Mesothelial cell of epicardium (in vitro differentiated cells): ENCODE measurements around the gene MESP2. TPM values are rescaled to one million over a fixed set of nuclear protein-coding genes. Genes with fewer than 3 reads are reported as not detected.

Experiments used
- DNase-seq, 2 experiments: peaks; one replicate each; pipeline ENCODE4 v3.0.0; 2021; ENCODE audit warnings: low spot score in 2 of 2; ENCODE audit not compliant: unreplicated experiment in 2 of 2
- H3K27ac Mint-ChIP-seq: 2 replicates; pipeline ENCODE4 v1.8.0; 2021; ENCODE audit warnings: mixed read lengths
- H3K27me3 Mint-ChIP-seq: 2 replicates; pipeline ENCODE4 v1.8.0; 2021; ENCODE audit warnings: low read depth, mixed read lengths
- H3K36me3 Mint-ChIP-seq: 2 replicates; pipeline ENCODE4 v1.8.0; 2021; ENCODE audit warnings: mixed read lengths
- H3K4me1 Mint-ChIP-seq: 2 replicates; pipeline ENCODE4 v1.8.0; 2021; ENCODE audit warnings: mixed read lengths
- H3K4me3 Mint-ChIP-seq: 2 replicates; pipeline ENCODE4 v1.8.0; 2021; ENCODE audit warnings: mild to moderate bottlenecking, moderate library complexity, mixed read lengths
- H3K9me3 Mint-ChIP-seq: 2 replicates; pipeline ENCODE4 v1.8.0; 2021; ENCODE audit warnings: mixed read lengths
- total RNA-seq: library from RNA; stranded (reverse); gene quantifications from 3 replicates; pipeline ENCODE4 v1.2.1, GENCODE V29; 2021
- TF ChIP-seq, protein P1 (sequence below): fragments of 200-600 bp; sonication (generic); IDR thresholded peaks from one replicate; pipeline ENCODE4 v1.5.0; 2021; ENCODE audit warnings: antibody characterized with exemption; ENCODE audit not compliant: unreplicated experiment

Gene MESP2
- total RNA-seq, 1 donor from 2014 or later, result 0.29 TPM

DNA sequence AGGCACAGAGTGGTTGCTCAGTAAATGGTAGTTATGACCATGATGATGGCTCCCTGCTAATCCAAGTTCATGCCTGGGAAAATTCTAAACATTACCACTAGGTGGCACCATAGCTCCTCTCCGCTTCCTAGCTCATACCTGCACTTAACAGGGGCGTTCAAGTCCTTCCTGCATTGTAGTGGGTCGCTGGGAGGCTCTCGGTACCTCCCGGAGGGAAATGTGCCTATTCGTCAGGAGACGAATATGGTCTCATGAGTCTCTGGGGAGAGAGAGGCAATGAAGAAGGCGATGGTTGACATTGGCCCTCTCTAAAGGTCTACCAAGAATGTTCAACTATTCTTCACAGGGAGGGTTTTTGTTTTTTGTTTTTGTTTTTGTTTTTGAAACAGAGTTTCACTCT is 36.0 kb upstream of the MESP2 start:
- Mint-ChIP-seq H3K27me3 (peaks cover 18% of the 10 kb centered on the region), H3K4me3 (peak overlapping the region; percentile 42), H3K36me3 (no peaks in the 10 kb centered on the region), H3K9me3 (no peaks in the 10 kb centered on the region), H3K27ac (no peak overlapping the region), H3K4me1 (peaks cover 4% of the 10 kb centered on the region)
- TF ChIP-seq, protein P1, sequence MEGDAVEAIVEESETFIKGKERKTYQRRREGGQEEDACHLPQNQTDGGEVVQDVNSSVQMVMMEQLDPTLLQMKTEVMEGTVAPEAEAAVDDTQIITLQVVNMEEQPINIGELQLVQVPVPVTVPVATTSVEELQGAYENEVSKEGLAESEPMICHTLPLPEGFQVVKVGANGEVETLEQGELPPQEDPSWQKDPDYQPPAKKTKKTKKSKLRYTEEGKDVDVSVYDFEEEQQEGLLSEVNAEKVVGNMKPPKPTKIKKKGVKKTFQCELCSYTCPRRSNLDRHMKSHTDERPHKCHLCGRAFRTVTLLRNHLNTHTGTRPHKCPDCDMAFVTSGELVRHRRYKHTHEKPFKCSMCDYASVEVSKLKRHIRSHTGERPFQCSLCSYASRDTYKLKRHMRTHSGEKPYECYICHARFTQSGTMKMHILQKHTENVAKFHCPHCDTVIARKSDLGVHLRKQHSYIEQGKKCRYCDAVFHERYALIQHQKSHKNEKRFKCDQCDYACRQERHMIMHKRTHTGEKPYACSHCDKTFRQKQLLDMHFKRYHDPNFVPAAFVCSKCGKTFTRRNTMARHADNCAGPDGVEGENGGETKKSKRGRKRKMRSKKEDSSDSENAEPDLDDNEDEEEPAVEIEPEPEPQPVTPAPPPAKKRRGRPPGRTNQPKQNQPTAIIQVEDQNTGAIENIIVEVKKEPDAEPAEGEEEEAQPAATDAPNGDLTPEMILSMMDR, result peak; percentile 93
- DNase-seq, result peak in 1 of 2 experiments; percentile 69

DNA sequence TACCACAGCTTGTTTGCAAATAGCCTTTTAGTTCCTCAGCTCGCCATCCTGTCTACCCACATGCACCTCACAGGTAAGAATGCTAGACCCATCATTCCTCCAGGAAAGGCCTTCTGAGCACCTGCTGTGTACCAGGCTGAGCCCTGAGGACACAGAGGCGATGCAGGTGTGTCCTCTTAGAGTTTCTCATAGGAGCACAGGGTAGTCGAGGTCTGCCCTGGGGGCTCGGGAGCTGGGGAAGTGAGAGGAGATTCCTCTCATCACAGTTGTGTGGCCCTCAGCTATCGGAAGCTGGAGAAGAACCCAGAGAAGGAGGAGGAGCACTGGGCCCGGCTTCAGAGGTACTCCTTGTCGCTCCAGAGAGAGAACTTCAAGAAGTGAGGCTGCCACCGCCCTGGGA is 33.1 kb upstream of the MESP2 start:
- H3K36me3 Mint-ChIP-seq, result no peaks in the 10 kb centered on the region
- no peak overlapping the region for H3K27ac Mint-ChIP-seq
- TF ChIP-seq, protein P1, result no peak
- no peak overlapping the region for H3K4me3 Mint-ChIP-seq
- no peaks in the 10 kb centered on the region for H3K9me3 Mint-ChIP-seq
- peaks cover 2% of the 10 kb centered on the region for H3K4me1 Mint-ChIP-seq
- H3K27me3 Mint-ChIP-seq, result peaks cover 7% of the 10 kb centered on the region
- DNase-seq, result no peak

DNA sequence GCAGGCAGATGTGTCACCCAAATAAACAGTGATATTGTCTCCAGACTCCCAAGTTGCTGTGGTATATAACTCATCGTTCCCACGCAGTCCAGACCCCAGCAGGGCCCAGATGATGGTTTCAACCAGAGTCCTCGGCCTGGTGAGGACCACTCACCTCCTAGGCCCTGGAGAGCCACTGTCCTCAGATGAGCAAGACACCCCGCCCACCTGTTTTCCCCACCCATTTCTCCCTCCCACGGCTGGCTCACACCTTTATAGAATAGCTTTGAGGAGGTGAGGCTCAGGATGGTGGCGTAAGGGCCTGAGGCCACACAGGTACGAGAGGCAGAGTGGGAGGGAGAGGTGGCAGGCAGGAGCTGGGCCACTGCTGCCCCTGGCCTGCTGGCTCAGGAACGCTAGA is 32.5 kb upstream of the MESP2 start:
- Mint-ChIP-seq H3K9me3 (no peaks in the 10 kb centered on the region), H3K36me3 (no peaks in the 10 kb centered on the region), H3K4me1 (peaks cover 2% of the 10 kb centered on the region), H3K27me3 (peaks cover 7% of the 10 kb centered on the region), H3K4me3 (no peak overlapping the region), H3K27ac (no peak overlapping the region)
- TF ChIP-seq, protein P1, result no peak
- no peak for DNase-seq

DNA sequence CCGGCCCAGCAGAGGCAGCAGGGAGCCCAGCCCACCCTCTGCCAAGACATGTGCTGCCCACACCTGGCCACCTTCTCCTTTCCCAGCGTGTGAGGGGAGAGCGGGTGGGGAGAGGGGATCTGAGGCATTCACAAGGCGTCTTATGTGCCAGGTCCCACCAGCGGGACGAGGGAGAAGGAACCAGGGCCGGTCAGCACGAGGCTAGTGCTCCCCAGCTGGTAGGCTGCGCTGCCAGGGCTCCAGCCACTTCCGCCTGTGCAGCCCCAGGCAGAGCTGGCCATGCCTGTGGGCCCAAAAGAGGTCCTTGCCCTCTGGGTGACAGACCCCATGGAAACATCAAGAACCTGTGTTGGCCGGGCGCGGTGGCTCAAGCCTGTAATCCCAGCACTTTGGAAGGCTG is 31.0 kb upstream of the MESP2 start:
- Mint-ChIP-seq H3K9me3 (no peaks in the 10 kb centered on the region), H3K27me3 (peaks cover 7% of the 10 kb centered on the region), H3K4me1 (peaks cover 1% of the 10 kb centered on the region), H3K4me3 (no peak overlapping the region), H3K36me3 (no peaks in the 10 kb centered on the region), H3K27ac (no peak overlapping the region)
- no peak for DNase-seq
- TF ChIP-seq, protein P1, result no peak

DNA sequence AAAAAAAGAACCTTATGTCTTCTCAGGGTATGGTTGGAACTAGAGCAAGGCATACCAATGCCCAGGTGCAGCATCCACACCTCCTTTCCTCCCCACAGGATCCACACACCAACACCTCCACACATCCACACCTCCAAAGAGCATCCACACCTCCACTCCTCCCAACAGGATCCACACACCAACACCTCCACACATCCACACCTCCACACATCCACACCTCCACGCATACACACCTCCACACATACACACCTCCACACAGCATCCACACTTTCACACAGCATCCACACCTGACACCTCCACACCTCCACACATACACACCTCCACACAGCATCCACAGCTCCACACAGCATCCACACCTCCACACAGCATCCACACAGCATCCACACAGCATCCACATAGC is 30.4 kb upstream of the MESP2 start:
- Mint-ChIP-seq H3K27ac (no peak overlapping the region), H3K4me1 (no peaks in the 10 kb centered on the region), H3K9me3 (no peaks in the 10 kb centered on the region), H3K4me3 (no peak overlapping the region), H3K27me3 (peaks cover 9% of the 10 kb centered on the region), H3K36me3 (no peaks in the 10 kb centered on the region)
- DNase-seq, result no peak
- TF ChIP-seq, protein P1, result no peak

DNA sequence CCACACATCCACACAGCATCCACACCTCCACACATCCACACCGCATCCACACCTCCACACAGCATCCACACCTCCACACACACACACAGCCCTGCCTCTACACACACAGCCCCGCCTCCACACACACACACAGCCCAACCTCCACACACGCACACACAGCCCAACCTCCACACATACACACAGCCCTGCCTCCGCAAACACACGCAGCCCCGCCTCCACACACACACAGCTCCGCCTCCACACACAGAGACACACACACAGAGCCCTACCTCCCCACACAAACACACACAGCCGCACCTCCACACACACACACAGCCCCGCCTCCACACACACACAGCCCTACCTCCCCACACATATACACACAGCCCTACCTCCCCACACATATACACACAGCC is 29.7 kb upstream of the MESP2 start:
- Mint-ChIP-seq H3K27me3 (peaks cover 8% of the 10 kb centered on the region), H3K27ac (no peak overlapping the region), H3K4me1 (no peaks in the 10 kb centered on the region), H3K36me3 (no peaks in the 10 kb centered on the region), H3K4me3 (no peak overlapping the region), H3K9me3 (no peaks in the 10 kb centered on the region)
- DNase-seq, result no peak
- TF ChIP-seq, protein P1, result no peak
